ENCODE measurements around the gene SORL1.
"Not testable (repeated sequence)": the region's sequence is repeated elsewhere in the genome, so short reads cannot be mapped to it uniquely, and the experiment has no call there.

SORL1 gene

GRCh38 chr11:121631456-121631855 lies 179.3 kb downstream of the SORL1 start:
- no peak for DNase-seq

GRCh38 chr11:121634273-121634672 lies 182.2 kb downstream of the SORL1 start:
- no peak for DNase-seq

GRCh38 chr11:121634889-121635288 lies 182.8 kb downstream of the SORL1 start:
- DNase-seq = no peak

- no peak for DNase-seq
Measured at GRCh38 chr11:121636081-121636799, 184.1 kb downstream of the SORL1 start.

- DNase-seq = no peak
Measured at GRCh38 chr11:121636800-121637176, 184.7 kb downstream of the SORL1 start.

- not testable (repeated sequence) for DNase-seq
Measured at GRCh38 chr11:121637587-121637986, 185.5 kb downstream of the SORL1 start.

- no peak for DNase-seq
Measured at GRCh38 chr11:121643479-121644186, 191.5 kb downstream of the SORL1 start.

GRCh38 chr11:121644187-121644512 lies 192.0 kb downstream of the SORL1 start:
- DNase-seq = no peak

GRCh38 chr11:121645001-121645400 lies 192.9 kb downstream of the SORL1 start:
- DNase-seq = no peak

- no peak for DNase-seq
Measured at GRCh38 chr11:121645596-121645995, 193.5 kb downstream of the SORL1 start.

- no peak for DNase-seq
Measured at GRCh38 chr11:121648306-121648705, 196.2 kb downstream of the SORL1 start.

GRCh38 chr11:121649798-121650197 lies 197.7 kb downstream of the SORL1 start:
- no peak for DNase-seq

GRCh38 chr11:121650351-121651256 lies 198.5 kb downstream of the SORL1 start:
- DNase-seq = peak; percentile 30

- peak; percentile 17 for DNase-seq
Measured at GRCh38 chr11:121651257-121651605, 199.1 kb downstream of the SORL1 start.

GRCh38 chr11:121652971-121653370 lies 200.9 kb downstream of the SORL1 start:
- no peak for DNase-seq

- no peak for DNase-seq
Measured at GRCh38 chr11:121654259-121654842, 202.2 kb downstream of the SORL1 start.

- no peak for DNase-seq
Measured at GRCh38 chr11:121654843-121655536, 202.9 kb downstream of the SORL1 start.

- peak; percentile 62 for DNase-seq
Measured at GRCh38 chr11:121655537-121656327, 203.6 kb downstream of the SORL1 start.

- no peak for DNase-seq
Measured at GRCh38 chr11:121656328-121657090, 204.4 kb downstream of the SORL1 start.

GRCh38 chr11:121657146-121657545 lies 205.0 kb downstream of the SORL1 start:
- no peak for DNase-seq

- DNase-seq = no peak
Measured at GRCh38 chr11:121659811-121660210, 207.7 kb downstream of the SORL1 start.
